ENCODE results near the gene GOLGB1.
A peak's percentile ranks its signal among the peaks of the same experiment; 100 is the strongest.
"Not testable (repeated sequence)": the region's sequence is repeated elsewhere in the genome, so short reads cannot be mapped to it uniquely, and the experiment has no call there.

Gene GOLGB1, protein sequence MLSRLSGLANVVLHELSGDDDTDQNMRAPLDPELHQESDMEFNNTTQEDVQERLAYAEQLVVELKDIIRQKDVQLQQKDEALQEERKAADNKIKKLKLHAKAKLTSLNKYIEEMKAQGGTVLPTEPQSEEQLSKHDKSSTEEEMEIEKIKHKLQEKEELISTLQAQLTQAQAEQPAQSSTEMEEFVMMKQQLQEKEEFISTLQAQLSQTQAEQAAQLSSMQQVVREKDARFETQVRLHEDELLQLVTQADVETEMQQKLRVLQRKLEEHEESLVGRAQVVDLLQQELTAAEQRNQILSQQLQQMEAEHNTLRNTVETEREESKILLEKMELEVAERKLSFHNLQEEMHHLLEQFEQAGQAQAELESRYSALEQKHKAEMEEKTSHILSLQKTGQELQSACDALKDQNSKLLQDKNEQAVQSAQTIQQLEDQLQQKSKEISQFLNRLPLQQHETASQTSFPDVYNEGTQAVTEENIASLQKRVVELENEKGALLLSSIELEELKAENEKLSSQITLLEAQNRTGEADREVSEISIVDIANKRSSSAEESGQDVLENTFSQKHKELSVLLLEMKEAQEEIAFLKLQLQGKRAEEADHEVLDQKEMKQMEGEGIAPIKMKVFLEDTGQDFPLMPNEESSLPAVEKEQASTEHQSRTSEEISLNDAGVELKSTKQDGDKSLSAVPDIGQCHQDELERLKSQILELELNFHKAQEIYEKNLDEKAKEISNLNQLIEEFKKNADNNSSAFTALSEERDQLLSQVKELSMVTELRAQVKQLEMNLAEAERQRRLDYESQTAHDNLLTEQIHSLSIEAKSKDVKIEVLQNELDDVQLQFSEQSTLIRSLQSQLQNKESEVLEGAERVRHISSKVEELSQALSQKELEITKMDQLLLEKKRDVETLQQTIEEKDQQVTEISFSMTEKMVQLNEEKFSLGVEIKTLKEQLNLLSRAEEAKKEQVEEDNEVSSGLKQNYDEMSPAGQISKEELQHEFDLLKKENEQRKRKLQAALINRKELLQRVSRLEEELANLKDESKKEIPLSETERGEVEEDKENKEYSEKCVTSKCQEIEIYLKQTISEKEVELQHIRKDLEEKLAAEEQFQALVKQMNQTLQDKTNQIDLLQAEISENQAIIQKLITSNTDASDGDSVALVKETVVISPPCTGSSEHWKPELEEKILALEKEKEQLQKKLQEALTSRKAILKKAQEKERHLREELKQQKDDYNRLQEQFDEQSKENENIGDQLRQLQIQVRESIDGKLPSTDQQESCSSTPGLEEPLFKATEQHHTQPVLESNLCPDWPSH (N-terminal part only)

DNA sequence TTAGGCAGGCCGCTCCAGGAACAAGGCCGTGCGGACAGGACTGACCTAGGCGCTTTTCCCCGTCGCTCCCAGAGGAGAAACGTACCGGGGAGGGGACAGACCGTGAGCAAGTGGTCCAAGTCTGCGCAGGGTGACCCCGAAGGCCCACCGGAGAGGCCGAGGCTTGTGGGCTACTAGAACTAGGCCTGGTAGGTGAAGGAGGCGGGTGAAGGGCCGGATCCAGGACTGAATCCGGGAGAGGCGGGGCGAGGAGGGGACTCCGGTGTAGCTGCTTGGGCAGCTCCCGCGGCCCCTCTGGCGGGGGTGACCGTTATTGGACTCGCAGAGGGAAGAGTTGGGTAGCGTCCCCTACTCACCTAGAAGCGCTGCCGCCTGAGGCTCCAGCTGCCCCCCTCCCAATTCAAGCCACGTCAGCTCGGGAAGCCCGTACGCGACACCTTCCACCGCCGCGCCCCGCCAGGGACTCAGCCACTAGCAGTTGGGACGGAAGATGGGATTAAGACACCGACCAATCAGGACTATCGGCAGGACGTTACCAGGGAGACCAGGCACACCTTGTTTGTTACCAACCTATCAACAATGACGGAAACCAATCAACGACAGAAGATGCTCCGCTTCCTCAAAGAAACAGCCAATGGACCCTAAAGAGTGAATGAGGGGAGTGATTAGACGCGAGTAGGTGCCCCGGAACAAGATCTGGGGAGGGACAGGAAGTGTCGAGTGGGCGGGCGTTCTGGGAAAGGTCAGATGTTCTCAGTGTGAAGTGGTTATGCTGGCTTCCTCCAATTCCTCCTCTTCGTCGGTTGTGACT lies at the start of gene GOLGB1:
TSS of gene GOLGB1 (minus strand) at position 466 of the 811 bp plus-strand sequence. CDS start 18,770 bp downstream, outside the sequence.
- ATAC-seq = peak; percentile 98
- DNase-seq (ENCODE audit: low spot score in 2 of 2) = peak; percentile 75 to 97
- Mint-ChIP-seq H3K27ac (no peak within 1 kb of the TSS), H3K36me3 (no peaks in the 10 kb centered on the region), H3K9me3 (no peaks in the 10 kb centered on the region), H3K4me3 (no peak within 1 kb of the TSS), H3K4me1 (peaks cover 4% of the 10 kb centered on the region)

DNA sequence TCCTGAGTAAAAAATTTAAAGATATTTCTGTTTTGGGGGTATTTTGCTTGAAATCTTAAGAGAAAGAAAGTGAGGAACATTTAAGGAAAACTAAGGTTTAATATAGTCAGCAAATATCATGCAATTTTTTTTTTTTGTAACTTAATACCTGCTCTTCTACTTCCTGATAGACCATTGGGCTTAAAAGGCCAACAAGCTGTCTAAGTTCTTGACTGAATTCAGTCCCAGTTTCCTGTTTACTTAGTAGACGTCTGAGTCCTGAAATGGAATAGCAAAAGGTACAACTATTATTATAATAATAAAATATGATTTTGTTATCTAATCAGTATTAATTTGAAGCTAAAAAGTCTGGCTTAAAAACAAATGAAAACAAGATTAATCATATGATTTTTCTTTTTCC lies 47.4 kb upstream of the GOLGB1 start:
- ATAC-seq = no peak
- Mint-ChIP-seq H3K4me3 (no peak overlapping the region), H3K4me1 (peaks cover 7% of the 10 kb centered on the region), H3K9me3 (no peaks in the 10 kb centered on the region), H3K27ac (no peak overlapping the region), H3K36me3 (peaks cover 80% of the 10 kb centered on the region)
- DNase-seq (ENCODE audit: low spot score in 2 of 2) = no peak

DNA sequence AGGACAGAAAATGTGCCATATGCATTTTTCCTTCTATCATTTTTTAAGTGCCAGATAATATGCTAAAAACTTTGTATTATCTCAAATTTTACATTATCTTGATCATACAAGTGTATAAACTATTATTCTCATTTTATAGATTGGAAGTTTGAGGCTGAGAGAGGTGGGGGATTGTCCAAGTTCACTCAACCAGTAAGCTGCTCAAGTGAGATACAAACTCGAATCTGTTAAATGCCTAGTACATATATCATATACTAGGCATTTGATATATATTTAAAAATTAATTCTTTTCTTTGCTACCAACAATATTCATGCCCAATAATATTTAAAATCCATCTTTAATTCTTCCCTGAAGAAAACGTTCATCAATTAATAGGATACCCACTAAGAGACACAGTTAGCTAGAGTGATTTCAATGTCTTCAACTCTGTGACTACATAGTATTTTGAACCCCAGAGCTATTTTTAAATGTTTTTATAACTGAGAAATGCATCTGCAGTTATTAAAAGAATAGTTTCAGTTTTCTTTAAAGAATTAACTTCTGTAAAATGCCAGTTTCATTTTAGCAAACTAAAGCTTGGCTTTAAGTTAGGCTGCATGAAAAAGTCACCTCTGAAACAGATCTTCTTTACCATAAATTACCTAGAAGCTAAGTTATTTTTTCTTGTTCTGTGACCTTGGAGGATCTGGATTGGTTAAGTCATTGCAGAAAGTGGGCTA lies 44.9 kb upstream of the GOLGB1 start:
- H3K4me1 Mint-ChIP-seq = no peaks in the 10 kb centered on the region
- no peak overlapping the region for H3K4me3 Mint-ChIP-seq
- H3K9me3 Mint-ChIP-seq = no peaks in the 10 kb centered on the region
- H3K36me3 Mint-ChIP-seq = peaks cover 96% of the 10 kb centered on the region
- H3K27ac Mint-ChIP-seq = no peak overlapping the region
- DNase-seq (ENCODE audit: low spot score in 2 of 2) (no peak), ATAC-seq (no peak)

DNA sequence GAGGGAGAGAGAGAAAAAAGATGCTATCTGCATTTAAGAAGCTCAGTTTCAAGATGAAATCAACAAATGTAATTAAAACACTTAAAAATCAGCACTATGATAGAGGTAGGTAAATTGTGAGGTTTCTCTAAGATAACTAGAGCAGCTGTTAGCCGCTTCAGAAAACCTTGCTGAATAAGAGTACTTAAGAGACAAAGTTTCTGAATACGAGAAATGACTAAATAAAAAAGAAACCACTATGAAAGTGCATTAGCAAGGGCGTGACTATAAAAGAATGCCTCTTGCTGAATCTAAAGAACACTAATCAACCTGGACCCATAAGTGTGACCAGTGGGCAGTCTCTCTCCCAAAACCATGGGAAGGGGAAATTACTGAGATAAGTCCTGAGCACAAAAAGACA lies 43.5 kb upstream of the GOLGB1 start:
- ATAC-seq = no peak
- no peaks in the 10 kb centered on the region for H3K4me1 Mint-ChIP-seq

DNA sequence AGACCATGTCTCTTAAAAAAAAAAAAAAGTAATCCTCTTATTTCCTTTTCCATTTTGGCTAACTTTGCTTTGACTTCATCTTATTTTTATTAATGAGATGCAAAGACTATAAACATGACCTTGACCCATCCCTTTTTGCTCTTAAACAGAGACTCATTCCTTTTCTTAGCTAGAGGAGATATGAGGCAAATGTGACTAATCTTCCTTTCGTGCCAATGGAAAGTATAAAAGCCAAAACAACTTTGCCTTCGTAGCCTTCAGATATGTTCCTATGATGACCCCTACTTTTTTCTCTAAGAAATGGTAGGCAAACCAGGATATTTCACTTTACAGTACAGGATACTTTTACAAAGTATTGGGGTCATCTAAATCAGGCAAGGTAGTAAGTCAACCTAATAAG lies 36.9 kb upstream of the GOLGB1 start:
- DNase-seq (ENCODE audit: low spot score in 2 of 2) (no peak), ATAC-seq (no peak)
- H3K4me1 Mint-ChIP-seq = no peaks in the 10 kb centered on the region
- peak overlapping the region; percentile 7 for H3K27ac Mint-ChIP-seq
- no peak overlapping the region for H3K4me3 Mint-ChIP-seq
- H3K36me3 Mint-ChIP-seq = peaks cover 100% of the 10 kb centered on the region
- no peaks in the 10 kb centered on the region for H3K9me3 Mint-ChIP-seq

More for the DNA sequence above, 43.5 kb upstream of the GOLGB1 start:
- H3K27ac Mint-ChIP-seq = no peak overlapping the region
- H3K4me3 Mint-ChIP-seq = no peak overlapping the region
- no peaks in the 10 kb centered on the region for H3K9me3 Mint-ChIP-seq
- no peak for DNase-seq (ENCODE audit: low spot score in 2 of 2)
- H3K36me3 Mint-ChIP-seq = peaks cover 98% of the 10 kb centered on the region

DNA sequence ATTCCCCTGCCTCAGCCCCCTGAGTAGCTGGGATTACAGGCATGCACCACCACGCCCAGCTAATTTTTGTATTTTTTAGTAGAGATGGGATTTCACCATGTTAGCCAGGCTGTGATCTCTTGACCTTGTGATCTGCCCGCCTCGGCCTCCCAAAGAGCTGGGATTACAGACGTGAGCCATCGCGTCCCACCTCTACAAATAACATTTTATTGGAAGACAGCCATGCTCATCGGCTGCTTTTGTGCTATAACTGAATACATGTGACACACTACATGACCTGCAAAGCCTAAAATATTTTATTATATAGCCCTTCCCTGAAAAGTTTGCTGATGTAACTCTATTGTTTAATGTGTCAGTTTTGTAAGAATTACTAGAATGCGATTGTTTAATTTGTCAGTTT lies 33.2 kb upstream of the GOLGB1 start:
- not testable (repeated sequence) for H3K27ac Mint-ChIP-seq; H3K4me3 Mint-ChIP-seq; ATAC-seq; H3K4me1 Mint-ChIP-seq; DNase-seq (ENCODE audit: low spot score in 2 of 2); H3K9me3 Mint-ChIP-seq
- peaks cover 100% of the 10 kb centered on the region for H3K36me3 Mint-ChIP-seq

DNA sequence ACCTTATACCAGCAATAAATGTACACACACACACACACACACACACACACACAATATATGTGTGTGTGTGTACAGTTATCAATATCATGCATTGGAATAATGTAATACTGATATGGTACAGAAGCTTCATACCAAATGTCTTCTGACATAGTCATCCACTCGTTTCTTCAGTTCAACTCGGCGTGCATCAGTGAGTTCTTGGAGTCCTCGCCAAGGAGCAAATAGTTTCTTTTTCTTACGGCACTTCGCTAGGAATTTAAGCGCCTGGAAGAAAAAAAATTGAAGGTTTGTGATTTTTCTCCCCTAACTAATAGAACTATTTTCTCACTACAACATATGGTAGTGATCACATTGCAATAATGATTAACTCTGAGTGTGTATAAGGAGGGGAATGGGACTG lies 32.1 kb upstream of the GOLGB1 start:
- DNase-seq (ENCODE audit: low spot score in 2 of 2) = no peak
- no peak overlapping the region for H3K4me3 Mint-ChIP-seq
- no peaks in the 10 kb centered on the region for H3K4me1 Mint-ChIP-seq
- peaks cover 100% of the 10 kb centered on the region for H3K36me3 Mint-ChIP-seq
- no peak for ATAC-seq
- no peak overlapping the region for H3K27ac Mint-ChIP-seq
- H3K9me3 Mint-ChIP-seq = no peaks in the 10 kb centered on the region

DNA sequence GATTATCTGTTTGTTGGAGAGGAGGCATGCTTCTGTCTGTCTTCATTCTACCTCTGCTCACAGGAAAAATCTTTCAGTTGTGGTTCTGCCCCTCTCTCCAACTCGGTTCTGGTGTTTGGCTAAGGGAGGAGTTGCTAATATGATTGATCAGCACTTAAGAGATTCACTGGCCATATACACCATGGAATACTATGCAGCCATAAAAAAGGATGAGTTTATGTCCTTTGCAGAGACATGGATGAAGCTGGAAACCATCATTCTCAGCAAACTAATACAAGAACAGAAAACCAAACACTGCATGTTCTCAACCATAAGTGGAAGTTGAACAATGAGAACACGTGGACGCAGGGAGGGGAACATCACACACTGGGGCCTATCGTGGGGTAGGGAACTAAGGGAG lies 25.6 kb upstream of the GOLGB1 start:
- not testable (repeated sequence) for DNase-seq (ENCODE audit: low spot score in 2 of 2); H3K27ac Mint-ChIP-seq; H3K4me3 Mint-ChIP-seq; H3K9me3 Mint-ChIP-seq; H3K4me1 Mint-ChIP-seq; ATAC-seq
- H3K36me3 Mint-ChIP-seq = peaks cover 100% of the 10 kb centered on the region

DNA sequence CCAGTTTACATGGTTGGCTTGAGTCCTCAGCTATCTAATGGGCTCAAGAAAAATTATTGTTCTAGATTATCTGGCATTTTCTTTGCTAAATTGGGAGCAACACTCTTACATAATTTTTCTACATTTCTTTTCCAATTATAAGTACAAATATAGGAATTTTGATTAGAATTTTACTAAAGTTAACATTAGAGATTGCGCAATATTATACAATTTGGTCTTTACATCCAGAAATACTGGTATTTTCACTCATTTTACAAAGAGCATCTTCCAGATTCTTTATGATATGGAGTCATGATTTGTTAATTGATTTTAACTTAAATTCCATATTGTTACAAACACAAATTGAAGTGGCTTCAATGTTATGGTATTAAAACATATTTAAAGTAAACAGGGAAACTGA lies 19.7 kb upstream of the GOLGB1 start:
- no peak for ATAC-seq
- Mint-ChIP-seq H3K36me3 (peaks cover 60% of the 10 kb centered on the region), H3K9me3 (no peaks in the 10 kb centered on the region), H3K4me1 (no peaks in the 10 kb centered on the region), H3K27ac (no peak overlapping the region), H3K4me3 (no peak overlapping the region)
- no peak for DNase-seq (ENCODE audit: low spot score in 2 of 2)

DNA sequence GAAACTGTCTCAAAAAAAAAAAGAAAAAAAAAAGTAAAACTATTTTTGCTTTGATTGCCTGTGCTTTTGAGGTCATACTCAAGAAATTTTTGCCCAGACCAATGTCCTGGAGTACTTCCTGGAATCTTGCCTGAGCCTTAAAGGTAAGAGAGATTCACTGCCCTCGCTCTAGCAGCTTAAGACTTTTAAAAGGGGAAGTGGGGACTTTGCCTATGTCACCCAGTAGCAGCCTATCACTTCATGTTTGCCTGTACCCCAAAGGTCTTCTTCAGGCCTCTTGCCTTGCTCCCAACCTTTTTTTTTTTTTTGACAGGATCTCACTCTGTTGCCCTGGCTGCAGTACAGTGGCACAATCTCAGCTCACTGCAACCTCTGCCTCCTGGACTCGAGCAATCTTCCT lies 18.9 kb upstream of the GOLGB1 start:
- Mint-ChIP-seq H3K4me3 (no peak overlapping the region), H3K9me3 (no peaks in the 10 kb centered on the region), H3K36me3 (peaks cover 52% of the 10 kb centered on the region), H3K27ac (no peak overlapping the region), H3K4me1 (no peaks in the 10 kb centered on the region)
- DNase-seq (ENCODE audit: low spot score in 2 of 2) (no peak), ATAC-seq (no peak)

DNA sequence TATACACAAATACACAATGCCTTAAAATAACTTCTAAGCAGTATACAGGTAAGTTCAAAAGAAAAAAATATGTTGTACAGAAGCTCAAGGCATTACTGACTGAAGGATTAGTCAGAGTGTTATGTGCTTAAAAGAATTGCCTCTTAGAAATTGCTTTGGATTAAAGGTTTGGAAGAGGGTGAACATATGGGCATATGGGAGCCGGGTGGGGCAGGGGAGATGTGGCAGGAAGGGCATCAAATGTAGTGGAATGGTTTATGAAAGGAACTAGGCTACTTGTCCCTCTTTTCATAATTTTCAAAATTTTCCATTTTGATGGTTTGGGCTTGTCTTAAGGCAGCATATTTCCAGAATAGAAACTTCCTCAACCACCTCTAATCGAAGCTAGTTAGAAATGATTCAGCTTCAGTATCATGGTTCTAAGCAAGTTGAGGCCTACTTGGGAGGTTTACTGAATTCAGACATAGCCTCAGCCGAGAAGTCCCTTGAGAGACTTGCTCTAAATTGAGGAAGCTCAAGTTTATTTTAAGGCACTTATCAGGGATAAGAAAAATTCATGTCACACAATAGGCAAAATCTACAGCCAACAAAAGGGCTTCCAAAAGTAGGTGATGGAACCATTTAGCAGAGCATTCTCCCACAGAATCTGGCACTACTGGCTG lies 10.1 kb upstream of the GOLGB1 start:
- no peaks in the 10 kb centered on the region for H3K4me1 Mint-ChIP-seq
- H3K4me3 Mint-ChIP-seq = no peak overlapping the region
- no peaks in the 10 kb centered on the region for H3K36me3 Mint-ChIP-seq
- H3K27ac Mint-ChIP-seq = no peak overlapping the region
- DNase-seq (ENCODE audit: low spot score in 2 of 2) (no peak), ATAC-seq (no peak)
- no peaks in the 10 kb centered on the region for H3K9me3 Mint-ChIP-seq

DNA sequence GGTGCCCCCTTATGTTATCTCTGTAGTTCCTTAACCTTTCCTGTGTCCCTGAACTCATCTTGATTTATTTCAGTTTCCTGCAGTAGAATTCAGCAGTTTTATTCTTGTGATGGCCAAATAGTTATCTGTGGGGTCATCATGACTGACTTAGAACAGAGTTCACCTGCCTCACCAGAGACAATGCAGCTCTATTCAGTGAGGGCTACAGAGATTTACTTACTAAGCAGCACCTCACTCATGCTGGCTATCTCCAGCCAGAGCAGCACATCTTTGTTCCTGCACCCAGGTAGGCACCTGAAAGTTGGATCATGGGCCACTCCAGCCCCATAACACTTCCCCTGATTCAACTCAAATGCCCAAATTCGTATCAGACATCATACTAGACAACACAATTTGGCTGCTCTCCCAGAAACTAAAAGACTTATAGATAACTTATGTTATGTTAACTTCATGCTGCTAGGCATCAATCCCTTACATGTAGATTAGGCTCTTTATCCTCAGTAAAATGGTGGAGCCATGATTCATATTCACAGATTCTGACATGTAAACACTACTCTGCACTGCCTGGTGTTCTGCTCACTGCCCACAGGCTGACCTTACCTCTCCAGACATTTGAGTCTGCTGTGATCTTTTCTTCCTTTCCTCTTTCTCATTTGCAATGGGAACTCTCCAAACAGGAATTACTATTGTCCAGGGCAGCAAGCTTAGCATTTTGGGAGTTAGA lies 9.3 kb upstream of the GOLGB1 start:
- H3K4me1 Mint-ChIP-seq = no peaks in the 10 kb centered on the region
- H3K36me3 Mint-ChIP-seq = no peaks in the 10 kb centered on the region
- no peak for DNase-seq (ENCODE audit: low spot score in 2 of 2)
- no peak overlapping the region for H3K4me3 Mint-ChIP-seq
- H3K9me3 Mint-ChIP-seq = no peaks in the 10 kb centered on the region
- H3K27ac Mint-ChIP-seq = no peak overlapping the region
- no peak for ATAC-seq

Measured in stimulated activated effector memory CD8-positive, alpha-beta T cell treated with anti-CD3 and anti-CD28 coated beads, Interleukin-12 subunit alpha, Interleukin-12 subunit beta, amount 100 ng/mL, for 72 hours (primary cell).